Transverse colon (tissue), 3 donors: ENCODE data around the gene ING4.

ENCODE experiments used
- POLR2A ChIP-seq: fragments of 450-650 bp; IDR thresholded peaks from one replicate; pipeline ENCODE4 v1.6.1; 2016; ENCODE audit warnings: antibody characterized with exemption, mild to moderate bottlenecking, moderate library complexity
- TF ChIP-seq, protein P1 (sequence below), 5 experiments: fragments of 200-600 bp in 3 of 5; fragments of 450-650 bp in 2 of 5; sonication (generic) in 3 of 5; IDR thresholded peaks; 1 replicate in 2 of 5; 2 replicates in 3 of 5; pipeline ENCODE4 v1.5.1; 2016 to 2017; ENCODE audit warnings: antibody characterized with exemption in 5 of 5, inconsistent platforms in 3 of 5, mild to moderate bottlenecking in 2 of 5, moderate library complexity in 1 of 5

DNA sequence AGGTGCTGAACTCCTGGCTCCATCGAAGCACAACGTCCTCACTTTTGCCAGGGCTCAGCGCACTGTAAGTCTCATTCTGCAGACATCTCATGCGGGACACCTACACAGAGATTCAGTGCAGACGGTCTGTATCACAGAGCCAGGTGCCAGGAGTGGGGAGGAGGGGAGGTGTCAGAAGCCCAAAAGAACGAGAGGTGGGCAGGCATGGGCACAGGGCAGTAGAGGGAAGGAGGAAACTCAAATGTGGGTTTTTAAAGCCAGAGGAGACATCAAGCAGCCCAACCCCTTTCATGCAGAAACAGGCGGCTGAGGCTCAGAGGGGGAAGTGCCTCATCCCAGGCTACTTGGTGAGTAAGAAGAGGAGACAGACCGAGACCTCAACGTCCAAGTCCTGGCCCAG lies 24.6 kb downstream of the ING4 start:
- no peak for TF ChIP-seq POLR2A
- TF ChIP-seq, protein P1, sequence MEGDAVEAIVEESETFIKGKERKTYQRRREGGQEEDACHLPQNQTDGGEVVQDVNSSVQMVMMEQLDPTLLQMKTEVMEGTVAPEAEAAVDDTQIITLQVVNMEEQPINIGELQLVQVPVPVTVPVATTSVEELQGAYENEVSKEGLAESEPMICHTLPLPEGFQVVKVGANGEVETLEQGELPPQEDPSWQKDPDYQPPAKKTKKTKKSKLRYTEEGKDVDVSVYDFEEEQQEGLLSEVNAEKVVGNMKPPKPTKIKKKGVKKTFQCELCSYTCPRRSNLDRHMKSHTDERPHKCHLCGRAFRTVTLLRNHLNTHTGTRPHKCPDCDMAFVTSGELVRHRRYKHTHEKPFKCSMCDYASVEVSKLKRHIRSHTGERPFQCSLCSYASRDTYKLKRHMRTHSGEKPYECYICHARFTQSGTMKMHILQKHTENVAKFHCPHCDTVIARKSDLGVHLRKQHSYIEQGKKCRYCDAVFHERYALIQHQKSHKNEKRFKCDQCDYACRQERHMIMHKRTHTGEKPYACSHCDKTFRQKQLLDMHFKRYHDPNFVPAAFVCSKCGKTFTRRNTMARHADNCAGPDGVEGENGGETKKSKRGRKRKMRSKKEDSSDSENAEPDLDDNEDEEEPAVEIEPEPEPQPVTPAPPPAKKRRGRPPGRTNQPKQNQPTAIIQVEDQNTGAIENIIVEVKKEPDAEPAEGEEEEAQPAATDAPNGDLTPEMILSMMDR (IDR thresholded peaks at IDR 0.05) = no peak
